Peyer's patch (tissue), 4 donors: ENCODE measurements around the gene PHC2.

Source experiments
- CTCF ChIP-seq, 6 experiments: fragments of 450-650 bp in 4 of 6; fragments of 200-600 bp in 2 of 6; sonication (generic) in 1 of 6; IDR thresholded peaks; one replicate each; pipeline ENCODE4 v1.5.1; 2017 to 2019; ENCODE audit warnings: antibody characterized with exemption in 6 of 6, mild to moderate bottlenecking in 3 of 6, moderate library complexity in 1 of 6
- POLR2A ChIP-seq, 2 donors: fragments of 450-650 bp; IDR thresholded peaks; one replicate each; pipeline ENCODE4 v1.5.1; 2017; ENCODE audit warnings: antibody characterized with exemption in 2 of 2, mild to moderate bottlenecking in 2 of 2, moderate library complexity in 2 of 2

GRCh38 chr1:33372677-33373076, 58.2 kb downstream of the PHC2 start:
- TF ChIP-seq CTCF (IDR thresholded peaks at IDR 0.05) (no peak), POLR2A (IDR thresholded peaks at IDR 0.05) (no peak)
